ENCODE results near the gene SERPINC1.
"Not testable (repeated sequence)": the region's sequence is repeated elsewhere in the genome, so short reads cannot be mapped to it uniquely, and the experiment has no call there.

Gene SERPINC1

DNA sequence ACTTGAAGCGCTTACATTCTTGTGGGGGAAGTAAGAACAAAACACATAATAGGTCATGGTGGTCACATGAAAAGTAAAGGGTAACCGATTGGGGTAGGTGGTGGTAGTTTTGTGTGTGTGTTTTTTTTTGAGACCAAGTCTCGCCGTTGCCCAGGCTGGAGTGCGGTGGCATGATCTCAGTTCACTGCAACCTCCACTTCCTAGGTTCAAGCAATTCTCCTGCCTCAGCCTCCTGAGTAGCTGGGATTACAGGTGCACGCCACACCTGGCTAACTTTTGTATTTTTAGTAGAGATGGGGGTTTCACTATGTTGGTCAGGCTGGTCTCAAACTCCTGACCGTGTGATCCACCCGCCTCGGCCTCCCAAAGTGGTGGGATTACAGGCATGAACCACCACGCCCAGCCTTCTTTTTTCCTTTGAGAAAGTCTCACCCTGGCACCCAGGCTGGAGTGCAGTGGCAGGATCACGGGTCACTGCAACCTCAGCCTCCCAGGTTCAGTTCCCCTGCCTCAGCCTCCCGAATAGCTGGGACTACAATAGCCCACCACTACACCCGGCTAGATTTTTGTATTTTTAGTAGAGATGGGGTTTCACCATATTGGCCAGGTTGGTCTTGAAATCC, 54.9 kb downstream of the SERPINC1 start:
- not testable (repeated sequence) for DNase-seq

DNA sequence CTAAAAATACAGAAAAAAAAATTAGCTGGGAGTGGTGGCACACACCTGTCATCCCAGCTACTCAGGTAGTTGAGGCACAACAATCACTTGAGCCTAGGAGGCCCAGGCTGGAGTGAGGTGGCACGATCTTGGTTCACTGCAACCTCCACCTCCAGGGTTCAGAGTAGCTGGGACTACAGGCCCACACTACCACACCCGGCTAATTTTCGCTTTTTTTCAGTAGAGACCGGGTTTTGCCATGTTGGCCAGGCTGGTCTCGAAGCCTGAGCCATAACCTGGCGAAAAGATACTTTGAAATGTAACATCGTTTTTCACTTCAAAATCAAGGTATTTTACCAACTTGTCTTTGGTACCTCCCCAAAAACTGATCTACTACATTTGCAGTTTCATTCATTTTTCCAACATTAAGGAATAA, 55.4 kb downstream of the SERPINC1 start:
- no peak for DNase-seq

DNA sequence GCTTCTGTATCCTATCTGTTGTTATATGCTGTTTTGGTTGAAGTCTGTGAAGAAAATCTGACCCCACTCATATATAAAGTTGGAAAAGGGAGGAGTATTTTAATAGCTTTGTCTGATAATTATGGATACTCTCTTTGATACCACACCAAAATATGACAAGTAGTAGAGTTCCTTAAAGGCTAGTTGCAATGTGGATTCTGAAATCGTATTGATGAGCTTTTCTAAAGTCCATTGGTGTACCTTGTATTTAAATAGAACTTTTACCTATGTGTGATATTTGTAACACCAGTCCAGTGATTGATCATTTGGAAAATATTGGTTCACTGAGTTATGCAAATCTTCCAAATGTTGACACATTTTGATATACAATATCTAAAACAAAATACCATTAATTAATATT, 57.1 kb downstream of the SERPINC1 start:
- no peak for DNase-seq

DNA sequence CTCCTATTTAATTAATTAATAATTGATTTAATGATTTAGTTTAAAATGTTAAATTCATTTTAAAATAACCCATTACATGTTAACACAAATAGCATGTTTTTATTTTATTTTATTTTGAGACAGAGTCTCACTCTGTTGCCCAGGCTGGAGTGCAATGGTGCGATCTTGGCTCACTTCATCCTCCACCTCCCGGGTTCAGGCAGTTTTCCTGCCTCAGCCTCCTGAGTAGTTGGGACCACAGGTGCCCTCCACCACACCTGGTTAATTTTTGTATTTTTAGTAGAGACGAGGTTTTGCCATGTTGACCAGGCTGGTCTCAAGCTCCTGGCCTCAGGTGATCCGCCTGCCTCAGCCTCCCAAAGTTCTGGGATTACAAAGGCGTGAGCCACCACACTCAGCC, 57.6 kb downstream of the SERPINC1 start:
- not testable (repeated sequence) for DNase-seq

DNA sequence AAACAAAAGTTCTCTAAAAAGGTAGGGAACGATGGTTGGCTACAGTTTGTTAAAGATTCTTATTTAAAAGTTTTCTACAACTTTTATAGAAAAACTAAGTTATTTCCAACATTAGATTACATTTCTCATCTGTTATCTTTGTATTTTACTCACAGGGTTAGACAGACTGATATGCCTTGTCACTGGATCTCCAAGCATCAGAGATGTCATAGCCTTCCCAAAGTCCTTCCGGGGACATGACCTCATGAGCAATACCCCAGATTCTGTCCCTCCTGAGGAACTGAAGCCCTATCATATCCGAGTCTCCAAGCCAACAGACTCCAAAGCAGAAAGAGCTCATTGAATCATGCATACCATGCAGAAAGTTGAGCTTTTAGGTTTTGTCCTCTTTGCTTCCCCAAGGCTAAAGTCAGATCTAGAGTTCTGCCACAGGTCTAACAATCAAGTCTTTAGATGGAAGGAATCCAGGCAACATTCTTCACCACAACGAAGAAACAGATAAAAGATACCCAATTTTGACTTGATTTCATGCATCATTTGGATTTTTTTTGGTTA, 59.7 kb downstream of the SERPINC1 start:
- DNase-seq: no peak

DNA sequence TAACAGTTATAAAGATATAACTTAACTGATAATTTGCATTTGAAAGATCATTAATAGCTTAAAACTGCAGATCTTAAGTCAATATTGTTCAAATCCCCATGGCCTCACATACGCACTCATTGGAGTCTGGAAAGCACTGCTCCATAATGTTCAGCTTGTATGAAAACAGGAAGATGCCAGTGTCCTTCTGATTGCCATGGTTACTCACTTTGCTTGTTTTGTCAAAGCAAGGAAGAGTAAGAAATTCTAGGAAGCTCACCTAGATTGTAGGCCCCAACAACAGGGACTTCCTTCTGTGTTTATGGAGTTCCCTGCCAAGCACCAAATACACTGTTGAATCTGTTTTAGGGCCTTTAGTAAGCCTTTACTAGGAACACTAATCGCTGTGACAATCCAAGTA, 60.2 kb downstream of the SERPINC1 start:
- DNase-seq: no peak

DNA sequence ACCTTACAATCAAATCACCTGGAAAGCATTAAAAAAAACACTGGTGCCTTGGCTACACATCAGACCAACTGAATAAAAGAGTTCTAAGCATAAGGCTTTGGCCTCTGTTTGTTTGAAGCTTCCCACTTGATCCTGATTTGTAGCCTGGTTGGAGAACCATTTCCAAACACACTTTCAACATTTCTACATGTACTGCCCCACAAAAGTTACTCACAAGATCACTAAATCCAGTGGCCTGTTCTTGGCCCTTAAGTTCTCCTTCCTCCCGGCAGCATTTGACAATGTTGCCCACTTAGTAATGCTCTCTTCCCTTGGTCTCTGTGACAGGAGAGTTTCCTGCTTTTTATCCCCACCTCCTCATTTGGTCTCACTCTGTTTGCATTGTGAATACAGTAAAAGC, 61.1 kb downstream of the SERPINC1 start:
- DNase-seq: no peak
